MCF 10A (cell line): ENCODE data around the gene MYOCOS. TPM values are rescaled to one million over a fixed set of nuclear protein-coding genes. Genes with fewer than 3 reads are reported as not detected.

Experiments used
- BruUV-seq: library from RNA; stranded (reverse); fragments of 400-500 nt; replicated peaks from 2 replicates; lab custom pipeline; 2021; lab: Mats Ljungman, UMichigan
- CTCF ChIA-PET: fragments of 300-600 bp; sonication (Branson Sonifier 250); formaldehyde crosslinking; extraction: SDS; loops from one replicate; lab custom pipeline; 2021; ENCODE audit warnings: antibody characterized with exemption, inconsistent platforms; lab: Yijun Ruan, JAX
- POLR2A ChIA-PET: fragments of 300-600, 350-650 bp; sonication (Branson Sonifier 250); formaldehyde crosslinking; extraction: SDS; loops from one replicate; lab custom pipeline; 2020; ENCODE audit warnings: antibody characterized with exemption, inconsistent platforms; lab: Yijun Ruan, JAX
- DNase-seq: peaks from one replicate; pipeline ENCODE4 v3.0.0-alpha.2; 2018; ENCODE audit not compliant: unreplicated experiment
- H3K27ac Mint-ChIP-seq: one replicate; pipeline ENCODE4 v1.8.0; 2022; ENCODE audit warnings: mild to moderate bottlenecking, low read depth, mixed read lengths; ENCODE audit not compliant: unreplicated experiment
- H3K27me3 Mint-ChIP-seq: one replicate; pipeline ENCODE4 v1.8.0; 2022; ENCODE audit warnings: mixed read lengths; ENCODE audit not compliant: insufficient read depth, unreplicated experiment
- H3K36me3 Mint-ChIP-seq: one replicate; pipeline ENCODE4 v1.8.0; 2022; ENCODE audit warnings: mild to moderate bottlenecking, moderate library complexity, mixed read lengths; ENCODE audit not compliant: insufficient read depth, unreplicated experiment
- H3K4me1 Mint-ChIP-seq: one replicate; pipeline ENCODE4 v1.8.0; 2022; ENCODE audit warnings: mixed read lengths; ENCODE audit not compliant: insufficient read depth, unreplicated experiment
- H3K4me3 Mint-ChIP-seq: one replicate; pipeline ENCODE4 v1.8.0; 2022; ENCODE audit warnings: mild to moderate bottlenecking, moderate library complexity, mixed read lengths; ENCODE audit not compliant: unreplicated experiment
- H3K9me3 Mint-ChIP-seq: one replicate; pipeline ENCODE4 v1.8.0; 2022; ENCODE audit warnings: mixed read lengths; ENCODE audit not compliant: unreplicated experiment
- CTCF ChIP-seq: fragments of 200-600 bp; IDR thresholded peaks from one replicate; pipeline ENCODE4 v1.8.0; 2022; ENCODE audit warnings: antibody characterized with exemption, mild to moderate bottlenecking; ENCODE audit not compliant: unreplicated experiment
- intact Hi-C: fragments of 100-400 bp; cut with micrococcal nuclease; formaldehyde crosslinking; loops from 2 replicates; pipeline ENCODE4 v1.14.1; 2022
- total RNA-seq: library from RNA; stranded (reverse); gene quantifications from 2 replicates; pipeline ENCODE4 v1.2.3, GENCODE V29; 2022

The MYOCOS gene
- total RNA-seq, 1 experiment from 2014 or later: 0.23 TPM

GRCh38 chr1:171582589-171582988, 39.5 kb upstream of the MYOCOS start:
- no peak for DNase-seq
- Mint-ChIP-seq H3K4me3 (no peak overlapping the region), H3K9me3 (no peaks in the 10 kb centered on the region), H3K36me3 (peaks cover 76% of the 10 kb centered on the region), H3K27ac (no peak overlapping the region), H3K27me3 (no peaks in the 10 kb centered on the region), H3K4me1 (peaks cover 6% of the 10 kb centered on the region)
- ChIA-PET POLR2A (interaction anchor here (0.6 to 1.6 kb wide), 3 partner anchors 15 to 160 kb away, joined by 3 to 5 read pairs (median 3); partner anchors contain the start of gene VAMP4), CTCF (interaction anchor here (0.7 to 1.8 kb wide), 9 partner anchors 10 to 408 kb away, joined by 3 to 10 read pairs (median 3); partner anchors contain the start of gene PRRC2C)
- TF ChIP-seq CTCF: no peak
- intact Hi-C loops: no loop called here
- no TSS peak for BruUV-seq

GRCh38 chr1:171583591-171584201, 38.3 kb upstream of the MYOCOS start:
- intact Hi-C loops: no loop called here
- no peak for DNase-seq
- ChIA-PET CTCF (interaction anchor here (0.6 to 1.8 kb wide), 10 partner anchors 9 to 314 kb away, joined by 3 to 10 read pairs (median 3); partner anchors contain the start of gene PRRC2C), POLR2A (interaction anchor here (1.6 kb wide), 1 partner anchor 159 kb away, joined by 5 read pairs; the partner anchor contains the start of gene VAMP4)
- Mint-ChIP-seq H3K4me3 (no peak overlapping the region), H3K9me3 (no peaks in the 10 kb centered on the region), H3K4me1 (peaks cover 6% of the 10 kb centered on the region), H3K27ac (peak overlapping the region; percentile 78), H3K36me3 (peaks cover 76% of the 10 kb centered on the region), H3K27me3 (no peaks in the 10 kb centered on the region)
- no peak for TF ChIP-seq CTCF
- BruUV-seq: no TSS peak

GRCh38 chr1:171585715-171586114, 36.3 kb upstream of the MYOCOS start:
- Mint-ChIP-seq H3K27me3 (no peaks in the 10 kb centered on the region), H3K4me3 (no peak overlapping the region), H3K36me3 (peaks cover 76% of the 10 kb centered on the region), H3K4me1 (peaks cover 6% of the 10 kb centered on the region), H3K9me3 (no peaks in the 10 kb centered on the region), H3K27ac (peak overlapping the region; percentile 78)
- TF ChIP-seq CTCF: no peak
- CTCF ChIA-PET: interaction anchor here (0.7 to 0.9 kb wide), 2 partner anchors 10 to 137 kb away, joined by 3 to 4 read pairs; no protein-coding TSS in a partner anchor
- no TSS peak for BruUV-seq
- POLR2A ChIA-PET: interaction anchor here (0.6 to 1.0 kb wide), 3 partner anchors 10 to 157 kb away, joined by 3 to 4 read pairs (median 3); partner anchors contain the start of gene VAMP4
- intact Hi-C loops: no loop called here
- DNase-seq: peak; percentile 55

GRCh38 chr1:171588230-171588629, 33.8 kb upstream of the MYOCOS start:
- H3K4me1 Mint-ChIP-seq: peaks cover 6% of the 10 kb centered on the region
- ChIA-PET CTCF (interaction anchor here (1.3 kb wide), 1 partner anchor 10 kb away, joined by 3 read pairs; no protein-coding TSS in a partner anchor), POLR2A (interaction anchor here (0.6 kb wide), 1 partner anchor 45 kb away, joined by 3 read pairs; no protein-coding TSS in a partner anchor)

More at GRCh38 chr1:171588230-171588629, 33.8 kb upstream of the MYOCOS start:
- intact Hi-C loops: no loop called here
- no peak for TF ChIP-seq CTCF
- Mint-ChIP-seq H3K9me3 (no peaks in the 10 kb centered on the region), H3K36me3 (peaks cover 99% of the 10 kb centered on the region), H3K4me3 (no peak overlapping the region), H3K27ac (no peak overlapping the region), H3K27me3 (no peaks in the 10 kb centered on the region)
- no peak for DNase-seq
- no TSS peak for BruUV-seq
